A549 treated with RU486 at 1 μM for 4 hours (cell line): ENCODE results near the gene XPOT. TPM values are rescaled to one million over a fixed set of nuclear protein-coding genes. Genes with fewer than 3 reads are reported as not detected.

ENCODE experiments used
- total RNA-seq: library from RNA; stranded (reverse); fragments of 200-300 nt; extraction: Qiagen RNA extraction; gene quantifications from 5 replicates; pipeline ENCODE4 v1.2.3, GENCODE V29; 2022; ENCODE audit warnings: low read depth

The XPOT gene
- 39.9 to 55.5 TPM (median 51.1 TPM) in 5 replicates for total RNA-seq

GRCh38 chr12:64403707-64404469 is at the start of gene XPOT:
TSS of gene XPOT (plus strand) at chr12:64404392. CDS start at chr12:64410036, 5,644 bp downstream.

GRCh38 chr12:64390275-64390851 is 13.8 kb upstream of the XPOT start, which contains the start of gene C12orf56:
TSS of gene C12orf56 (minus strand) at chr12:64390758. CDS start at chr12:64390565, 193 bp downstream.

GRCh38 chr12:64451687-64452558 is 47.7 kb downstream of the XPOT start, which contains the start of gene TBK1:
TSS of gene TBK1 (plus strand) at chr12:64452120. CDS start at chr12:64455871, 3,751 bp downstream.

Other genes with a start within 250 kb of the XPOT start
- gene KICS2, start 182.1 kb upstream of the XPOT start, total RNA-seq, result 6.9 to 8.6 TPM (median 8.4 TPM) in 5 replicates
- 0.06 TPM in 1 of 5 replicates, not detected in the others for gene C12orf56, start 13.6 kb upstream of the XPOT start, total RNA-seq
- 15.0 to 30.7 TPM (median 25.2 TPM) in 5 replicates for gene TBK1, start 47.7 kb downstream of the XPOT start, total RNA-seq
- gene RASSF3, start 206.1 kb downstream of the XPOT start, total RNA-seq, result 27.0 to 31.4 TPM (median 30.7 TPM) in 5 replicates